Peyer's patch (tissue), 4 donors: Measurements from ENCODE around the gene TMEM235. TPM values are rescaled to one million over a fixed set of nuclear protein-coding genes. Genes with fewer than 3 reads are reported as not detected.

ENCODE experiments used
- DNase-seq, 3 donors: peaks; one replicate each; pipeline ENCODE4 v3.0.0-alpha.2; 2017 to 2019
- H3K27ac ChIP-seq, 4 donors: fragments of 200-600 bp; sonication (generic); one replicate each; pipeline ENCODE4 v1.5.1; 2016 to 2019
- H3K27me3 ChIP-seq, 2 donors: fragments of 200-600 bp; sonication (generic); one replicate each; pipeline ENCODE4 v1.5.1; 2019
- H3K36me3 ChIP-seq, 3 donors: fragments of 200-600 bp; sonication (generic); one replicate each; pipeline ENCODE4 v1.5.1; 2016 to 2019
- H3K4me1 ChIP-seq, 4 donors: fragments of 200-600 bp; sonication (generic); one replicate each; pipeline ENCODE4 v1.5.1; 2016 to 2019
- H3K4me3 ChIP-seq, 4 donors: fragments of 200-600 bp; sonication (generic); 1 replicate in 3 of 4; 2 replicates in 1 of 4; pipeline ENCODE4 v1.5.1; 2016 to 2019; ENCODE audit warnings: mild to moderate bottlenecking in 1 of 4
- H3K9me3 ChIP-seq, 4 donors: fragments of 200-600 bp; sonication (generic); one replicate each; pipeline ENCODE4 v1.5.1; 2016 to 2019; ENCODE audit warnings: mild to moderate bottlenecking in 1 of 4
- CTCF ChIP-seq, 6 experiments: fragments of 450-650 bp in 4 of 6; fragments of 200-600 bp in 2 of 6; sonication (generic) in 1 of 6; IDR thresholded peaks; one replicate each; pipeline ENCODE4 v1.5.1; 2017 to 2019; ENCODE audit warnings: antibody characterized with exemption in 6 of 6, mild to moderate bottlenecking in 3 of 6, moderate library complexity in 1 of 6
- POLR2A ChIP-seq, 2 donors: fragments of 450-650 bp; IDR thresholded peaks; one replicate each; pipeline ENCODE4 v1.5.1; 2017; ENCODE audit warnings: antibody characterized with exemption in 2 of 2, mild to moderate bottlenecking in 2 of 2, moderate library complexity in 2 of 2
- total RNA-seq, 4 donors: library from RNA; depleted of rRNA; stranded (reverse); fragments of >200 nt; gene quantifications; one replicate each; pipeline ENCODE4 v1.1.0, GENCODE V29; 2016

Gene TMEM235
- total RNA-seq, 4 donors from 2014 or later, result not detected

- Histone ChIP-seq H3K9me3 (no peaks in the 10 kb centered on the region), H3K4me1 (no peaks in the 10 kb centered on the region), H3K4me3 (no peak overlapping the region), H3K36me3 (peaks cover 0 to 6% (median 0%) of the 10 kb centered on the region in 3 donors), H3K27ac (no peak overlapping the region), H3K27me3 (no peaks in the 10 kb centered on the region)
- no peak for TF ChIP-seq POLR2A (IDR thresholded peaks at IDR 0.05)
- no peak for TF ChIP-seq CTCF (IDR thresholded peaks at IDR 0.05)
- DNase-seq, result no peak
Observed at GRCh38 chr17:78202666-78203065, 28.8 kb upstream of the TMEM235 start.

GRCh38 chr17:78204387-78205123 is 26.9 kb upstream of the TMEM235 start:
- Histone ChIP-seq H3K27me3 (no peaks in the 10 kb centered on the region), H3K4me3 (no peak overlapping the region), H3K4me1 (no peaks in the 10 kb centered on the region), H3K9me3 (no peaks in the 10 kb centered on the region), H3K27ac (no peak overlapping the region), H3K36me3 (peaks cover 0 to 6% (median 0%) of the 10 kb centered on the region in 3 donors)
- DNase-seq, result no peak
- no peak for TF ChIP-seq POLR2A (IDR thresholded peaks at IDR 0.05)
- no peak for TF ChIP-seq CTCF (IDR thresholded peaks at IDR 0.05)

GRCh38 chr17:78205124-78205775 is 26.2 kb upstream of the TMEM235 start:
- DNase-seq, result no peak
- Histone ChIP-seq H3K36me3 (peaks cover 0 to 6% (median 0%) of the 10 kb centered on the region in 3 donors), H3K27ac (no peak overlapping the region), H3K27me3 (no peaks in the 10 kb centered on the region), H3K4me3 (no peak overlapping the region), H3K4me1 (no peaks in the 10 kb centered on the region), H3K9me3 (no peaks in the 10 kb centered on the region)
- no peak for TF ChIP-seq CTCF (IDR thresholded peaks at IDR 0.05)
- TF ChIP-seq POLR2A (IDR thresholded peaks at IDR 0.05), result no peak

- H3K4me3 ChIP-seq, result no peak overlapping the region
- no peaks in the 10 kb centered on the region for H3K4me1 ChIP-seq
- no peak for TF ChIP-seq CTCF (IDR thresholded peaks at IDR 0.05)
- TF ChIP-seq POLR2A (IDR thresholded peaks at IDR 0.05), result no peak
- no peaks in the 10 kb centered on the region for H3K27me3 ChIP-seq
- DNase-seq, result no peak
- no peaks in the 10 kb centered on the region for H3K9me3 ChIP-seq
- peaks cover 0 to 6% (median 0%) of the 10 kb centered on the region in 3 donors for H3K36me3 ChIP-seq
- H3K27ac ChIP-seq, result no peak overlapping the region
Observed at GRCh38 chr17:78206298-78206697, 25.1 kb upstream of the TMEM235 start.

- Histone ChIP-seq H3K4me3 (no peak overlapping the region), H3K27ac (no peak overlapping the region), H3K4me1 (no peaks in the 10 kb centered on the region), H3K36me3 (no peaks in the 10 kb centered on the region), H3K9me3 (no peaks in the 10 kb centered on the region), H3K27me3 (no peaks in the 10 kb centered on the region)
- DNase-seq, result no peak
- TF ChIP-seq CTCF (IDR thresholded peaks at IDR 0.05), result no peak
Observed at GRCh38 chr17:78208486-78208885, 22.9 kb upstream of the TMEM235 start.
